Measurements from ENCODE around the gene KCNIP1. TPM values are rescaled to one million over a fixed set of nuclear protein-coding genes. Genes with fewer than 3 reads are reported as not detected.
A peak's percentile ranks its signal among the peaks of the same experiment; 100 is the strongest.

Gene KCNIP1
- total RNA-seq, 2 donors from 2014 or later: 0.52 to 0.99 TPM

- intact Hi-C loops (cut with DNase I): no loop called here
- ATAC-seq (no peak), DNase-seq (no peak)
- 85 to 87% methylated on average over 5 of the region's 5 CpGs for WGBS, 2 donors
- TF ChIP-seq, protein P1, sequence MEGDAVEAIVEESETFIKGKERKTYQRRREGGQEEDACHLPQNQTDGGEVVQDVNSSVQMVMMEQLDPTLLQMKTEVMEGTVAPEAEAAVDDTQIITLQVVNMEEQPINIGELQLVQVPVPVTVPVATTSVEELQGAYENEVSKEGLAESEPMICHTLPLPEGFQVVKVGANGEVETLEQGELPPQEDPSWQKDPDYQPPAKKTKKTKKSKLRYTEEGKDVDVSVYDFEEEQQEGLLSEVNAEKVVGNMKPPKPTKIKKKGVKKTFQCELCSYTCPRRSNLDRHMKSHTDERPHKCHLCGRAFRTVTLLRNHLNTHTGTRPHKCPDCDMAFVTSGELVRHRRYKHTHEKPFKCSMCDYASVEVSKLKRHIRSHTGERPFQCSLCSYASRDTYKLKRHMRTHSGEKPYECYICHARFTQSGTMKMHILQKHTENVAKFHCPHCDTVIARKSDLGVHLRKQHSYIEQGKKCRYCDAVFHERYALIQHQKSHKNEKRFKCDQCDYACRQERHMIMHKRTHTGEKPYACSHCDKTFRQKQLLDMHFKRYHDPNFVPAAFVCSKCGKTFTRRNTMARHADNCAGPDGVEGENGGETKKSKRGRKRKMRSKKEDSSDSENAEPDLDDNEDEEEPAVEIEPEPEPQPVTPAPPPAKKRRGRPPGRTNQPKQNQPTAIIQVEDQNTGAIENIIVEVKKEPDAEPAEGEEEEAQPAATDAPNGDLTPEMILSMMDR (IDR thresholded peaks at IDR 0.05): no peak
- no peak for TF ChIP-seq POLR2A (IDR thresholded peaks at IDR 0.05)
- H3K4me1 ChIP-seq: peaks cover 17% of the 10 kb centered on the region
- H3K27ac ChIP-seq: no peak overlapping the region
- no peaks in the 10 kb centered on the region for H3K27me3 ChIP-seq
- no peaks in the 10 kb centered on the region for H3K36me3 ChIP-seq (replicated peaks in 1 of 2; ENCODE audit: insufficient read depth in 1 of 2, low read depth in 2 of 2)
- H3K9me3 ChIP-seq: no peaks in the 10 kb centered on the region
- H3K4me3 ChIP-seq: no peak overlapping the region
Measured at GRCh38 chr5:170480260-170480659, 23.6 kb upstream of the KCNIP1 start.

GRCh38 chr5:170481849-170482248 lies 22.0 kb upstream of the KCNIP1 start:
- WGBS, 2 donors: 57 to 74% methylated on average over 2 of the region's 2 CpGs
- TF ChIP-seq POLR2A (IDR thresholded peaks at IDR 0.05): no peak
- TF ChIP-seq, protein P1 (IDR thresholded peaks at IDR 0.05): no peak
- Histone ChIP-seq H3K4me3 (no peak overlapping the region), H3K36me3 (replicated peaks in 1 of 2; ENCODE audit: insufficient read depth in 1 of 2, low read depth in 2 of 2) (no peaks in the 10 kb centered on the region), H3K4me1 (peaks cover 17% of the 10 kb centered on the region), H3K27me3 (no peaks in the 10 kb centered on the region), H3K9me3 (no peaks in the 10 kb centered on the region), H3K27ac (no peak overlapping the region)
- ATAC-seq (no peak), DNase-seq (no peak)
- intact Hi-C loops (cut with DNase I): no loop called here

- WGBS, 2 donors: 77 to 81% methylated on average over 4 of the region's 4 CpGs
- H3K9me3 ChIP-seq: no peaks in the 10 kb centered on the region
- no peak for ATAC-seq
- H3K27me3 ChIP-seq: no peaks in the 10 kb centered on the region
- H3K36me3 ChIP-seq (replicated peaks in 1 of 2; ENCODE audit: insufficient read depth in 1 of 2, low read depth in 2 of 2): no peaks in the 10 kb centered on the region
- no peak for TF ChIP-seq POLR2A (IDR thresholded peaks at IDR 0.05)
- TF ChIP-seq, protein P1 (IDR thresholded peaks at IDR 0.05): no peak
- H3K4me3 ChIP-seq: no peak overlapping the region
- H3K4me1 ChIP-seq: peaks cover 17% of the 10 kb centered on the region
- DNase-seq: no peak
- no peak overlapping the region for H3K27ac ChIP-seq
- intact Hi-C loops (cut with DNase I): no loop called here
Measured at GRCh38 chr5:170482511-170482910, 21.3 kb upstream of the KCNIP1 start.

GRCh38 chr5:170483701-170484458 lies 19.9 kb upstream of the KCNIP1 start:
- no peak overlapping the region for H3K27ac ChIP-seq
- no peaks in the 10 kb centered on the region for H3K36me3 ChIP-seq (replicated peaks in 1 of 2; ENCODE audit: insufficient read depth in 1 of 2, low read depth in 2 of 2)
- DNase-seq (peak; percentile 18 to 47 (median 34)), ATAC-seq (peak; percentile 39)
- 58 to 67% methylated on average over 12 to 19 of the region's 19 CpGs for WGBS, 2 donors
- H3K27me3 ChIP-seq: no peaks in the 10 kb centered on the region
- no peaks in the 10 kb centered on the region for H3K9me3 ChIP-seq
- intact Hi-C loops (cut with DNase I): no loop called here
- H3K4me1 ChIP-seq: peaks cover 17% of the 10 kb centered on the region
- H3K4me3 ChIP-seq: no peak overlapping the region
- no peak for TF ChIP-seq POLR2A (IDR thresholded peaks at IDR 0.05)
- TF ChIP-seq, protein P1 (IDR thresholded peaks at IDR 0.05): no peak

DNA sequence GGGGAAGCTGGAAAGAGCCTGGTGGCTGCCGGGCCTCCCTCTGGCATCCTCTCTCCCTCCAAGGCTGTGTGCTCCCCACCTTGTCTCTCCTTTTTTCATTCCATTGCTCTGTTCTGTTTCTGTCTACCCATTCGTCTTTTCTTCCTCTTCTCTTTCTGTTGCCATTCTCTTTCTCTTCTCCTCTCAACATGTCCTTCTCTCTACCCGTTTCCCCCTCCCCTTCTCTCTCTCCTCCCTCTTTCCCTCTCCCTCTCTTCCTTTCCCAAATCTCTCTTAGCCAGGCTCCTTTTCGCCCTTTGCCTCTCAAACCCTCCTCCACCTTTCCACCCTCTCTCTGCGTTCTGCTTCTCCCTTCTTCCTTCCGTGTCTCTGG lies 19.4 kb upstream of the KCNIP1 start:
- H3K9me3 ChIP-seq: no peaks in the 10 kb centered on the region
- H3K27ac ChIP-seq: no peak overlapping the region
- DNase-seq (no peak), ATAC-seq (no peak)
- intact Hi-C loops (cut with DNase I): no loop called here
- 57 to 64% methylated on average over 6 of the region's 6 CpGs for WGBS, 2 donors
- no peaks in the 10 kb centered on the region for H3K27me3 ChIP-seq
- peaks cover 12% of the 10 kb centered on the region for H3K4me1 ChIP-seq
- TF ChIP-seq POLR2A (IDR thresholded peaks at IDR 0.05): no peak
- TF ChIP-seq, protein P1 (IDR thresholded peaks at IDR 0.05): no peak
- no peaks in the 10 kb centered on the region for H3K36me3 ChIP-seq (replicated peaks in 1 of 2; ENCODE audit: insufficient read depth in 1 of 2, low read depth in 2 of 2)
- no peak overlapping the region for H3K4me3 ChIP-seq

Measured in body of pancreas (tissue), 4 donors.